ENCODE measurements around the gene INSR. TPM values are rescaled to one million over a fixed set of nuclear protein-coding genes. Genes with fewer than 3 reads are reported as not detected.
A peak's percentile ranks its signal among the peaks of the same experiment; 100 is the strongest.
"Not testable (repeated sequence)": the region's sequence is repeated elsewhere in the genome, so short reads cannot be mapped to it uniquely, and the experiment has no call there.

The INSR gene
- total RNA-seq, 2 experiments from 2014 or later: 0.42 to 1.1 TPM

DNA sequence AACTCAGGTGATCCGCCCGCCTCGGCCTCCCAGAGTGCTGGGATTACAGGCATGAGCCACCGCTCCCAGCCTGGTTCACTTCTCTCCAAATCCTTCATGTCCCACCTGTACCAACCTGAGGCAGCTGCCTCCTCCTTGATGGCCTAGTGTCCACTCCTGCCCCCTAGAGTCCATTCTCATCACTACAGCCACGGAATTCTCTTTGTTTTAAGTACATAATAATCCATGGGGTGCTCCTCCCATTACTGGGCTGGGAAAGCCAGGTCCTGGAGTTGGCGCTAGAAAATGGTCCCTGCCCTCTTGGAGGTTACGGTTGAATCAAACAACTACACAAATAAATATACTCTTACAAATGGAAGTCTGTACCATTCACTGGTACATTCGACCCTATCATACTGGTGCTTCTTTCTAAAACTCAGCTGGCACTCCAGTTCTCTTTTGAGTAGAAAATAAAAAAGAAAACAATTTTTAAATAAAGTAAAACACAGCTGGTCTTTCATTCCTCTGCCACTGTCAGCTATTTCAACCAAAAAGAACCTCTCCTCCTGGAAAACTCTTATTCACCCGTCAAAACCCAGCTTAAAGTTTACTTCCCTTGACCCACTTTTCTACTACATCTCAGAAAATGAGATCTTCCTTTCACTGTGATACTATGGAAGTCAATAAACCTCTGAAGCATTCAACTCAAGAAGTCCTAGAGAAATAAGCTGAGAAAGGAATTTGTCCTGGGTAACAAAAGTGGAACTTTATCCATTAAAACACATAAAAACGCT lies 32.1 kb upstream of the INSR start:
- H3K4me3 Mint-ChIP-seq: no peak overlapping the region
- H3K4me1 Mint-ChIP-seq (ENCODE audit: low read depth): no peaks in the 10 kb centered on the region
- no peak overlapping the region for H3K27ac Mint-ChIP-seq
- H3K36me3 Mint-ChIP-seq (ENCODE audit: low read depth): no peaks in the 10 kb centered on the region
- ChIA-PET POLR2A (interaction anchor here (0.6 kb wide), 1 partner anchor 108 kb away, joined by 3 read pairs; no protein-coding TSS in a partner anchor), CTCF (interaction anchor here (0.6 to 3.1 kb wide), 11 partner anchors 13 to 227 kb away, joined by 3 to 24 read pairs (median 4); partner anchors contain the start of gene ARHGEF18)
- peaks cover 6% of the 10 kb centered on the region for H3K9me3 Mint-ChIP-seq (ENCODE audit: insufficient read depth)
- ATAC-seq (no peak), DNase-seq (peak; percentile 56)
- H3K27me3 Mint-ChIP-seq (ENCODE audit: low read depth): peaks cover 2% of the 10 kb centered on the region

DNA sequence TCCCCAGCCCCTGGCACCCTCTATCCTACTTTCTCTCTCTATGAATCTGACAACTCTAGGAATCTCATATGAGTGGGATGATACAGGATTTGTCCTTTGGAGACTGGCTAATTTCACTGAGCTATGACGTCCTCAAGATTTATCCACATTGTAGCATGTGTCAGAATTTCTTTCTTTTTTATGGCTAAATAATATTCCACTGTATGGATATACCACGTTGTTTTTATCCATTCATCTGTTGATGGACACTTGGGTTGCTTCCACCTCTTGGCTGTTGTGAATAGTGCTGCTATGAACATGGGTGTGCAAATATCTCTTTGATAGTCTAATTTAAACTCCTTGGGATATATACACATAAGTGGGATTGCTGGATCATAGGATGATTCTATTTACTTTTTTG lies 24.0 kb upstream of the INSR start:
- Mint-ChIP-seq H3K27me3 (ENCODE audit: low read depth) (no peaks in the 10 kb centered on the region), H3K27ac (no peak overlapping the region), H3K36me3 (ENCODE audit: low read depth) (no peaks in the 10 kb centered on the region), H3K4me3 (no peak overlapping the region), H3K9me3 (ENCODE audit: insufficient read depth) (peaks cover 5% of the 10 kb centered on the region), H3K4me1 (ENCODE audit: low read depth) (no peaks in the 10 kb centered on the region)
- DNase-seq (no peak), ATAC-seq (no peak)
- ChIA-PET CTCF (no interaction called here), POLR2A (no interaction called here)

DNA sequence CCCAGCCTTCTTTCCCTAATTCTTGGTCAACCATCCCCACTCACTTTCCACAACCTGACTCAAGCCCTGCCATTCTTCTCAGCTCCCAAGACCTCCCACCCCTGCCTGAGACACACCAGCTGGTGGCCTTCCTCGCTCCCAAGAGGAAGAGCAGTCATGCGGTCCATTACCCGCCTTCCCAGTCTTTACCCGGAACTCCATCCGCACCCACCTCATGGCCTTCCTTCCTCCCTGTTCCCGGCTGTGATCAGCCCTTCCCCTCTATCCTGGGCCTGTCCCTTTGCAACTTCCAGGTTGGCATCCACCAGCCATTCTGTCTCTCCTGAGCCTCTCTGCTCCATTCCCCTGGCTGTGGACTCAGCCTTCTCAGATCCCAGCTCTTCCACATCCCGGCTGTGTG lies 18.6 kb upstream of the INSR start:
- Mint-ChIP-seq H3K36me3 (ENCODE audit: low read depth) (no peaks in the 10 kb centered on the region), H3K4me1 (ENCODE audit: low read depth) (no peaks in the 10 kb centered on the region), H3K27ac (no peak overlapping the region), H3K9me3 (ENCODE audit: insufficient read depth) (no peaks in the 10 kb centered on the region), H3K27me3 (ENCODE audit: low read depth) (no peaks in the 10 kb centered on the region), H3K4me3 (no peak overlapping the region)
- ChIA-PET CTCF (no interaction called here), POLR2A (no interaction called here)
- ATAC-seq: no peak
- DNase-seq: no peak

DNA sequence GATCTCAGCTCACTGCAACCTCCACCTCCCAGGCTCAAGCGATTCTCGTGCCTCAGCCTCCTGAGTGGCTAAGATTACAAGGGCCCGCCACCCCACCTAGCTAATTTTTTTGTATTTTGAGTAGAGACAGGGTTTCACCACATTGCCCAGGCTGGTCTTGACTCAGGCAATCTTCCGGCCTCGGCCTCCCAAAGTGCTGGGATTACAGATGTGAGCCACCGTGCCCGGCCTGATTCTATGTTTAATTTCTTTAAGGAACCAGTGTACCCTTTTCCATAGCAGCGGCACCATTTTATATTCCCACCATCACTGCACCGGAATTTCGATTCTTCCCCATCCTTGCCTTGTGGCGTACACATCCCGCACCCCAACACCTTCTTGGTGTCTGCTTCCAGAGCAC lies 17.7 kb upstream of the INSR start:
- Mint-ChIP-seq H3K27me3 (ENCODE audit: low read depth) (no peaks in the 10 kb centered on the region), H3K4me3 (no peak overlapping the region), H3K9me3 (ENCODE audit: insufficient read depth) (no peaks in the 10 kb centered on the region), H3K36me3 (ENCODE audit: low read depth) (no peaks in the 10 kb centered on the region), H3K27ac (no peak overlapping the region), H3K4me1 (ENCODE audit: low read depth) (no peaks in the 10 kb centered on the region)
- DNase-seq: no peak
- no peak for ATAC-seq
- POLR2A ChIA-PET: no interaction called here
- CTCF ChIA-PET: no interaction called here

DNA sequence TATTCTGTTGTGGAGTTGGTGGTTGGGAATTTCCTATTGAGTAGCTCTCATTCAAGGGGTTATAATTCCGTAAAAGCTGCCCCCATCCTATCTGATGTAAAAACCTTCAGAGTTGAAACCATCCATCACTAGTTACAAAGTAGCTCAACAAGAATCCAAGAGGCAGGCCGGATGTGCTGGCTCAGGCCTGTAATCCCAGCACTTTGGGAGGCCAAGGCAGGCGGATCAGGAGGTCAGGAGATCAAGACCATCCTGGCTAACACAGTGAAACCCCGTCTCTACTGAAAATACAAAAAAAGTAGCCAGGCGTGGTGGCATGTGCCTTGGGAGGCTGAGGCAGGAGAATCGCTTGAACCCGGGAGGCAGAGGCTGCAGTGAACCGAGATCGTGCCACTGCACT lies 14.1 kb upstream of the INSR start:
- CTCF ChIA-PET; H3K36me3 Mint-ChIP-seq (ENCODE audit: low read depth); H3K4me3 Mint-ChIP-seq; H3K27ac Mint-ChIP-seq; H3K27me3 Mint-ChIP-seq (ENCODE audit: low read depth); H3K4me1 Mint-ChIP-seq (ENCODE audit: low read depth); ATAC-seq; H3K9me3 Mint-ChIP-seq (ENCODE audit: insufficient read depth); POLR2A ChIA-PET; DNase-seq: not testable (repeated sequence)

DNA sequence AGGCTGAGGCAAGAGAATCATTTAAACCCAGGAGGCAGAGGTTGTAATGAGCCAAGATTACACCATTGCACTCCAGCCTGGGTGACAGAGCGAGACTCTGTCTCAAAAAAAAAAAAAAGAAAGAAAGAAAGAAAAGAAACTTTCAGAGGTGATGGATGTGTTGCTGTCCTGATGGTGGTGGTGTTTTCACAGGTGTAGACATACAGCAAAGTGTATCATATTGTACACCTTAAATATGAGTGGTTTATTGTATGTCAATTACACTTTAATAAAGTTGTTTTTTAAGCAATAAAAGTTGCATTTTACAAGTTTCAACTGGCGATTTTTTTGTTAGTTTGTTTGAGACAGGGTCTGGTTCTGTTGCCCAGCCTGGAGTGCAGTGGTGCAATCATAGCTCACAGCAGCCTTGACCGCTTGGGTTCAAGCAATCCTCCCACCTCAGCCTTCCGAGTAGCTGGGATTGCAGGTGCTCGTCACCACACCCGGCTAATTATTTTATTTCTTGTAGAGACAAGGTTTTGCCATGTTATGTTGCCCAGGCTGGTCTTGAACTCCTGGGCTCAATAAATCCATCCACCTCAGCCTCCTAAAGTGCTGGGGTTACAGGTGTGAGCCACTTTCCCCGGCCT lies 13.5 kb upstream of the INSR start:
- no peak for ATAC-seq
- DNase-seq: no peak
- ChIA-PET POLR2A (no interaction called here), CTCF (no interaction called here)
- H3K9me3 Mint-ChIP-seq (ENCODE audit: insufficient read depth): no peaks in the 10 kb centered on the region
- no peaks in the 10 kb centered on the region for H3K36me3 Mint-ChIP-seq (ENCODE audit: low read depth)
- H3K4me1 Mint-ChIP-seq (ENCODE audit: low read depth): no peaks in the 10 kb centered on the region
- no peak overlapping the region for H3K27ac Mint-ChIP-seq
- no peak overlapping the region for H3K4me3 Mint-ChIP-seq
- H3K27me3 Mint-ChIP-seq (ENCODE audit: low read depth): no peaks in the 10 kb centered on the region

DNA sequence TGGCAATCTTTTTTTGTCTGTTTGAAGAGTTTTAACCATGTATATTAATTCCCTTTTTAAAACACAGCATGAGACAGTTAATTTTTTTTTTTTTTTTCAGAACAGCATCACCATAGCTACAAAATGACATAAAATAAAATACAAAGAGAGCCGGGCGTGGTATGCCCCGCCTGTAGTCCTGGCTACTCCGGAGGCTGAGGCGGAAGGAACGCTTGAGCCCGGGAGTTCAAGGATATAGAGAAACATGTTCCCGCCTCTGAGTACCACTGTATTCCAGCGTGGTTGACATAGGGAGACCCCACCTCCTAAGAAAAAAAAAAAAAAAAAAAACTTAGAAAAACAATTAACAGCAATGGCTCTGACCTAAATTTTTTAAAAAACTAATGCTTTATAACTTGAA lies 10.0 kb upstream of the INSR start:
- no peaks in the 10 kb centered on the region for H3K4me1 Mint-ChIP-seq (ENCODE audit: low read depth)
- ChIA-PET CTCF (no interaction called here), POLR2A (no interaction called here)
- ATAC-seq (no peak), DNase-seq (no peak)
- H3K4me3 Mint-ChIP-seq: no peak overlapping the region
- no peaks in the 10 kb centered on the region for H3K27me3 Mint-ChIP-seq (ENCODE audit: low read depth)
- H3K9me3 Mint-ChIP-seq (ENCODE audit: insufficient read depth): no peaks in the 10 kb centered on the region
- no peaks in the 10 kb centered on the region for H3K36me3 Mint-ChIP-seq (ENCODE audit: low read depth)
- no peak overlapping the region for H3K27ac Mint-ChIP-seq

DNA sequence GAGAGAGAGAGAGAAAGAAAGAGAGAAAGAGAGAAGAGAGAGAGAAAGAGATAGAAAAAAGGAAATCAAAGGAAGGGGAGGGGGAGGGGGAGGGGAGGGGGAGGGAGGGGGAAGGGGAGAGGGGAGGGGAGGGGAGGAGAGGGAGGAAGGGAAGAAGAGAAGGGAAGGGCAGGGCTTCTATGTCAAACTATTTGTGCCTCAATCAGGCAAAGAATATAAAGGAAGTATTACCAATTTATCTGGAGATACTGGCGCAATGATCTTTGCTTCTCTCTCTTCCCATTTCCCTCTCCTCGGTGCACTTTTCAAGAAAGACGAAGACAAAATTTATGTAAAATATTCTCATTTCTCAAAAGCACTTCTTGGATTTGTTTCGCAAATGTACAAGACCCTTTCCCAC lies 9.3 kb upstream of the INSR start:
- Mint-ChIP-seq H3K27me3 (ENCODE audit: low read depth) (no peaks in the 10 kb centered on the region), H3K9me3 (ENCODE audit: insufficient read depth) (no peaks in the 10 kb centered on the region), H3K36me3 (ENCODE audit: low read depth) (no peaks in the 10 kb centered on the region), H3K4me1 (ENCODE audit: low read depth) (no peaks in the 10 kb centered on the region), H3K27ac (no peak overlapping the region), H3K4me3 (no peak overlapping the region)
- ATAC-seq: no peak
- DNase-seq: no peak
- ChIA-PET POLR2A (no interaction called here), CTCF (no interaction called here)

DNA sequence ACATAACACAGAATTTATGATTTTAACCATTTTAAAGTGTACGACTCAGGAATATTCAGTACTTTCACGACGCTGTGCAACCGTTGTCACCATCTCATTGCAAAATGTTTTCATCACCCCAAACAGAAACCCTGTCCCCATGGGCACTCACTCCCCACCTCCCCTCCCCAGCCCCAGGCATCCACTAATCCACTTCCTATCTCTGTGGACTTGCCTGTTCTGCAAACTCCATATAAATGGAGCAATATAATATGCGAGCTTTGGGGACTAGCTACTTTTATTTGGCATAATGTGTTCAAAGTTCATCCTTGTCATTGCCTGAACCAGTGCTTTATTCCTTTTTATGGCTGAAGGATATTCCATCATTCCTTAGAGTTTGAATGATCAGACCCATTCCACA lies 7.3 kb upstream of the INSR start:
- Mint-ChIP-seq H3K4me1 (ENCODE audit: low read depth) (no peaks in the 10 kb centered on the region), H3K27ac (no peak overlapping the region), H3K4me3 (no peak overlapping the region), H3K9me3 (ENCODE audit: insufficient read depth) (no peaks in the 10 kb centered on the region), H3K36me3 (ENCODE audit: low read depth) (no peaks in the 10 kb centered on the region), H3K27me3 (ENCODE audit: low read depth) (peaks cover 7% of the 10 kb centered on the region)
- DNase-seq: no peak
- POLR2A ChIA-PET: no interaction called here
- no peak for ATAC-seq
- CTCF ChIA-PET: interaction anchor here (0.7 kb wide), 1 partner anchor 24 kb away, joined by 3 read pairs; no protein-coding TSS in a partner anchor

DNA sequence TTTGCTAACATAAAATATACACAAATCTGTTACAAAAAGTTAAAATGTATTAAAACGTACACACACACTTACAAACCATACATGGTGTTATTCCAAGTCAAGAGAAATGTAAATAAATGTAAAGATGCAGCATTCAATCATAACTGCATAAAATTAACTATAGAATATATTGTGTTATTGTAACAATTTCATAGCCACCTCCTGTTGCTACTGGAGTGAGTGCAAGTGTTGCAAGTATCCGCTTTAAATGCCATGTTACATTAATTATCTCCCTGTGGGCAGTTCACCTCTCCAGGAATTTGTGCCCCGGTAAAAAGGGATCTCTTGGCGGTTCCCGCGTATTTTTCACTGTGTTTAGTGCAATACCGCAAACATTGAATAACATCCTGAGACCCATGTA lies 3.5 kb upstream of the INSR start:
- H3K4me1 Mint-ChIP-seq (ENCODE audit: low read depth): peaks cover 6% of the 10 kb centered on the region
- CTCF ChIA-PET: no interaction called here

DNA sequence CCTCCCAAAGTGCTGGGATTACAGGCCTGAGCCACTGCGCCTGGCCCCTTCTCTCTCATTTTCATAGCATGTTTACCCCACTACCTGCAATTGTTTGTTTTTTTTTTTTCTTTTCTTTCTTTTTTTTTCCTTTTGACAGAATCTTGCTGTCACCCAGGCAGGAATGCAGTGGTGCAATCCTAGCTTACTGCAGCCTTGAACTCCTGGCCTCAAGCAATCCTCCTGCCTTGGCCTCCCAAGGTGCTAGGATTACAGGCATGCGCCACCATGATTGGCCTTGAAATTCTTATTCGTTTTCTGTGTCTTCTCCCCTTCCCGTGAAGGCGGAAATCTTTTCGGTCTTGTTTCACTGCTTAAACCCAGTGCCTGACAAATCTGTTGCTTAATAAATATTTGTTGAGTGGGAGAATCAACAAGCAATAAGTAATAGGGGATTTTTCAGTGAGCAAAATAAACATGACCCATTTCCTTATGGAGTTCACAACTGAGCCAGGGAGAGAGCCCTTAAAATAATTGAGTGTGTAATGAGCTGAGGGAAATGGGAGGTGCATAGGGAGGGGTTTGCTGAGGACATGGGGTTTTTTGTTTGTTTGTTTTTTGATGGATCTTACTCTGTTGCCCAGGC lies 1.8 kb upstream of the INSR start:
- H3K9me3 Mint-ChIP-seq (ENCODE audit: insufficient read depth): no peaks in the 10 kb centered on the region
- H3K27ac Mint-ChIP-seq: no peak overlapping the region
- ChIA-PET POLR2A (no interaction called here), CTCF (no interaction called here)
- no peak overlapping the region for H3K4me3 Mint-ChIP-seq
- H3K4me1 Mint-ChIP-seq (ENCODE audit: low read depth): peaks cover 6% of the 10 kb centered on the region
- peaks cover 43% of the 10 kb centered on the region for H3K27me3 Mint-ChIP-seq (ENCODE audit: low read depth)
- no peaks in the 10 kb centered on the region for H3K36me3 Mint-ChIP-seq (ENCODE audit: low read depth)
- ATAC-seq (no peak), DNase-seq (no peak)

More for the DNA sequence above, 3.5 kb upstream of the INSR start:
- Mint-ChIP-seq H3K4me3 (no peak overlapping the region), H3K9me3 (ENCODE audit: insufficient read depth) (no peaks in the 10 kb centered on the region), H3K27ac (no peak overlapping the region), H3K36me3 (ENCODE audit: low read depth) (no peaks in the 10 kb centered on the region), H3K27me3 (ENCODE audit: low read depth) (peaks cover 31% of the 10 kb centered on the region)
- ATAC-seq: no peak
- POLR2A ChIA-PET: no interaction called here
- no peak for DNase-seq

DNA sequence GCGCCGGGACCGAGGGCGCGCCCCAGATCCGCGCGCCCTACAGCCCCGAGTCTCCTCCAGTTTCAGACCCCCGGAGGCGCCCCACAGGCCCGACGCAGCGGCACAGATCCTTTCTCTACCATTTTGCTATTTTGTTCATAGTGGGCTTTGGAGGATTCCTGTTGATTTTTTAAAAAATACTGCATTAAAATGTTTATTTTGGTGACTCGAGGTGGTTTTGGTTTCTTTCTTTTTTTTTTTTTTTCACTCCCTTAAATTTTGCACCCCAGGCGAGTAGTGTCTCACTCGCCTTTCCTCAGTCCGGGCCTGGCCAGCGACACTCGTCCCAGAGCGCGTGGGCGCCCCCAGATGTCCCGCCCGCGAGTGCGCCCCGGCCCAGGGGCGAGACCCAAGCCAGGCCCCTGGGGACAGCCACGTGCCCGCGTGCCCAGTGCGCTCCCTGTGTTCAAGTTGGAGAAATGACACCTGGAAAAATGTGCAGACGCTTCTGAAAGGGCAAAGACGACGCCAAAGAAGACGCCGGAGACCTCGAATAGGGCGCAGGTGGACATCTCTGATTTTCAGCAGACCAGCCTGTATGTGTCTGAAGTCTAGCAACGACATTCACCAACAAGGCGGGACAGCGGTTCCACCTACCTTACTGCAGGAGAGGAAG lies 471 bp upstream of the INSR start:
- CTCF ChIA-PET: no interaction called here
- H3K4me3 Mint-ChIP-seq: peak overlapping the region; percentile 71
- POLR2A ChIA-PET: no interaction called here
- peaks cover 6% of the 10 kb centered on the region for H3K4me1 Mint-ChIP-seq (ENCODE audit: low read depth)
- H3K9me3 Mint-ChIP-seq (ENCODE audit: insufficient read depth): no peaks in the 10 kb centered on the region
- DNase-seq (peak; percentile 21), ATAC-seq (peak; percentile 27)
- no peak overlapping the region for H3K27ac Mint-ChIP-seq
- H3K27me3 Mint-ChIP-seq (ENCODE audit: low read depth): peaks cover 45% of the 10 kb centered on the region
- H3K36me3 Mint-ChIP-seq (ENCODE audit: low read depth): no peaks in the 10 kb centered on the region
